HAP-1 (cell line): ENCODE data around the gene COX7B2.

Source experiments
- DNase-seq, 2 experiments: peaks; one replicate each; pipeline ENCODE4 v3.0.0-alpha.2; 2016 to 2020; ENCODE audit warnings: low spot score in 2 of 2
- H3K27me3 ChIP-seq: fragments of 250-450 bp; sonication (Bioruptor Pico); 2 replicates; pipeline ENCODE4 v1.5.1; 2020; ENCODE audit warnings: low read depth, mild to moderate bottlenecking, moderate library complexity
- H3K36me3 ChIP-seq: fragments of 250-450 bp; sonication (Bioruptor Pico); replicated peaks from 2 replicates; pipeline ENCODE4 v1.5.1; 2020; ENCODE audit warnings: mild to moderate bottlenecking
- H3K4me1 ChIP-seq: fragments of 250-450 bp; sonication (Bioruptor Pico); 2 replicates; pipeline ENCODE4 v1.5.1; 2020; ENCODE audit warnings: mild to moderate bottlenecking
- H3K4me3 ChIP-seq: fragments of 250-450 bp; sonication (Bioruptor Pico); 2 replicates; pipeline ENCODE4 v1.5.1; 2020; ENCODE audit warnings: mild to moderate bottlenecking, moderate library complexity
- H3K9me3 ChIP-seq: fragments of 250-450 bp; sonication (Bioruptor Pico); 2 replicates; pipeline ENCODE4 v1.5.1; 2020; ENCODE audit warnings: mild to moderate bottlenecking, moderate library complexity
- in situ Hi-C: fragments of 300-500 bp; cut with MboI; formaldehyde crosslinking; loops from 3 replicates; pipeline ENCODE4 v1.14.3; 2020; ENCODE audit warnings: low sequenced_read_pairs, inconsistent platforms, mixed read lengths

COX7B2 gene

DNA sequence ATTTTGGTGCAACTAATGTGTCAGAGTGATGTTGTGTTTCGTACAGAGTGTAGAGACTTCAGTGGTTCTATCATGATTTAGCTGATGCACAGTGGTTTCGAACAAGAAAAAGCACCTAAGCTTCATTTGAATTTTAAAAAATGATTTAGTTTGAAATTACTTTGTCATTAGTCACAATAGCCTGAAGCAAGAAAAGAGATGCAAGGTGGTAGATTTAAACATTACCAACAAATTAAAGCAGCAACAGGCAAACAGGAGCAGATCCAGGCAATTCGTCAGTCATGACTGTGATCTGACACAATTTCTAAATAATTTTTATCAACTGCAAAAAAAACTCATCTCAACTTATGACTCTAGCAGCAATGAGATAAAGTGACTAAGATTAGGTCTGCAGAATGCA, 24.6 kb upstream of the COX7B2 start:
- H3K4me1 ChIP-seq = no peaks in the 10 kb centered on the region
- no peaks in the 10 kb centered on the region for H3K9me3 ChIP-seq
- DNase-seq = no peak
- no peaks in the 10 kb centered on the region for H3K36me3 ChIP-seq
- no peak overlapping the region for H3K4me3 ChIP-seq
- peaks cover 5% of the 10 kb centered on the region; the same call in 1 of the 2 replicates for H3K27me3 ChIP-seq
- in situ Hi-C loops = no loop called here

DNA sequence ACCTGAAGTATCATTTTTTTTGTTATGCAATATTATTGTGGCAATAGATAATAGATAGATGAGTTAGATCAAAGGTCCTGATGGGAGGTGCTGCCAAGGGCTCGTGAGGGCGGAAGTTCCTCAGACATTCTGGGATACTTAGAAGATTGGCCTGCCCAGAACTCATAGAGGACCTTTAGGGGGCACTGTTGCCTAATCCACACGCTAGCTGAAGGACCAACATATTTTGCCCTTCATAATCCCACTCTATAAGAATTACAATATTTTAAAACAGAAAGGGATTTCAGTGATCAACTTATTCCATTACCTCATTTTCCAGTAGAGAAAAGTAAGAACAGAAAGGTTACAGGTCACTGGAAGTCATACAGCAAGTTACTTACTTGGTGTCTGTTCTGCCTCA, 22.9 kb upstream of the COX7B2 start:
- DNase-seq = peak; percentile 27 to 52
- Histone ChIP-seq H3K27me3 (peaks cover 12% of the 10 kb centered on the region), H3K4me1 (no peaks in the 10 kb centered on the region), H3K9me3 (no peaks in the 10 kb centered on the region), H3K4me3 (no peak overlapping the region), H3K36me3 (no peaks in the 10 kb centered on the region)
- in situ Hi-C loops = no loop called here

DNA sequence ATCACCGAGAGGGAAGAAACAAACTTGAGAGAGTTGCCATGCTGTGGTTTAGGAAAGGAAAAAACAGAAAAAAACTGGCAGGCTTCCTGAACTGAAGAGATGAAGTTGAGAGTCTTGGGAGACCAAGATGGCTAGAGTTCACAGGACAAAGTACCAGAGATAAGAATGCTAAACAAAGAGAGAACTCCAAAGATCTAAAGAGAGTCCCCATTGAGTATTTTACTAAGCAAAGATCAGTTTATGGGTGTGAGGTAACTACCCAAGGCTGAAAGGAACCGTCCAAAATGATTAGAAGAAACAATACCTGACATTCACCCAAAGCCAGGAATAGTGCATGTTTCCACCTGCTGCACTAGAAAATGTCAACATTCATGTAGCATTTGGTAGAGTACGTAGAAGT, 21.8 kb upstream of the COX7B2 start:
- Histone ChIP-seq H3K9me3 (no peaks in the 10 kb centered on the region), H3K4me1 (no peaks in the 10 kb centered on the region), H3K36me3 (no peaks in the 10 kb centered on the region), H3K27me3 (peaks cover 20% of the 10 kb centered on the region), H3K4me3 (no peak overlapping the region)
- in situ Hi-C loops = no loop called here
- DNase-seq = no peak

DNA sequence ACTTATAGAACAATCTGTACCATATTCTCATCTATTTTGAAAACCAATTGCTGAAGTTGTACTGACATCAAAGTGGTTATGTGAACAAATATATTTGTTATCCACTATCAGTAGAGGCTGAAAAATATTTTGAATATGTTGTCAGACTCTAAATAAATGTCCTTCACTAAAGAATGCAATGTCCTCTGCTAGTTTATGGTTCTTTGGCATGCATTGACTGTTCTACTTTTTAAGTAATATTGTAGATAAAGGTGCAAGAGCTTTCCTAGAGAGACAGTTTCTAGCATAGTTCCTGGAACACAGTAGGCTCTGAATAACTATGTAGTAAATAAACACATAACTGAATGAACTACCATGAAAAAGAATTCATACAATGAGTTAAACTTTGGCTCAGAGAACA, 18.2 kb upstream of the COX7B2 start:
- in situ Hi-C loops = no loop called here

DNA sequence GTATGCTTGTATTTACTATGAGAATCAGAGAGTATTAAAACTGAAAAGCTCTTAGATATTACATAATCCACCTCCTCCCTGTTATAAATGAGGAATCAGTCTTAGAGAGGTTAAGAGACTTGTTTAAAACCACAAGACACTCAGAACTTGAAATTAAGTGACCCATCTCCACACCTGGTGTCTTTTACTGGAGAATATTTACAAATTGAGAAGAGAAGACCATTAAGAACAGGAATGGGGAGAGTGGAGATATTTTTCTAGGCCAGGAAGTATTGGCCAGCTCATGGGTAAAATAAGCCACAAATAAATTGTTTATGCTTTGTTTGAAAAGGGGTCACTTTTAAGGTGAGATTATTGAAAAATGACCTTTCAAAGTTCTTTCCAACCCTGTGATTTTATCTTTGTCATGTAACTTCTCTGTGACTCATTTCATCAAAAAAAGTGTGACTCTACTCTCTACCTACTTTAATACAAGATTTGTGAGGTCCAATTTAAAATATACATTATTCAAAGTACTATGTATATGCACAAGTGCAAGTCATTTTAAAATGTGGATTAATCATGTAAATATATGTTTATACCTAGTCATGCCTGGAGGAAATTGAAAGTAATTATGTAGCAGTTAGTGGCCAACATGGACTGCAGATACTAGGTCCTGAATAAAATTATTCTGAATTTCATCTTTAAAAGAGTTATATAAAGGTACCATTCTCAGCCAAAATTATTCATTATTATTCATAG, 15.9 kb upstream of the COX7B2 start:
- Histone ChIP-seq H3K4me3 (no peak overlapping the region), H3K27me3 (peaks cover 16% of the 10 kb centered on the region), H3K4me1 (no peaks in the 10 kb centered on the region), H3K36me3 (no peaks in the 10 kb centered on the region), H3K9me3 (no peaks in the 10 kb centered on the region)
- in situ Hi-C loops = no loop called here
- DNase-seq = no peak

More for the DNA sequence above, 18.2 kb upstream of the COX7B2 start:
- Histone ChIP-seq H3K4me3 (no peak overlapping the region), H3K36me3 (no peaks in the 10 kb centered on the region), H3K4me1 (no peaks in the 10 kb centered on the region), H3K27me3 (peaks cover 16% of the 10 kb centered on the region), H3K9me3 (no peaks in the 10 kb centered on the region)
- DNase-seq = no peak

DNA sequence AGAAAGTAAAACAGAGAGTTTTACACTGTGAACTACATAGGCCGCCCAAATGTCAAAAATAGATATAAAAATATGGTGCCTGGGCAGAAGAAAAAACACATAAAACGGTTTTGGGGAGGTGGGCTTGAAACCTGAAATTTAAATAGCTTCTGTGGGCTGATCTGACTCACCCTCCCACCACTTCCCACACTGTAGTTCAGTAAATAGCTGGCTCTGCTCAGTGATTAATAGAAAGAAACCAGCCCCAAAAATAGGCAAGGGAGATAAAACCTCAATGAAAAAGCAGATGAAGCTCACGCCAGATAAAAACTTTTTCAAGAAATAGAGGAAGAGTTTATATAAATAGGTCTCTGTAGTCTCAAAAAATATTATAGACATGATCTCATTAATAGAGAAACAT, 13.2 kb upstream of the COX7B2 start:
- Histone ChIP-seq H3K27me3 (peaks cover 11% of the 10 kb centered on the region), H3K36me3 (no peaks in the 10 kb centered on the region), H3K4me1 (no peaks in the 10 kb centered on the region), H3K9me3 (no peaks in the 10 kb centered on the region), H3K4me3 (no peak overlapping the region)
- in situ Hi-C loops = no loop called here
- DNase-seq = no peak

DNA sequence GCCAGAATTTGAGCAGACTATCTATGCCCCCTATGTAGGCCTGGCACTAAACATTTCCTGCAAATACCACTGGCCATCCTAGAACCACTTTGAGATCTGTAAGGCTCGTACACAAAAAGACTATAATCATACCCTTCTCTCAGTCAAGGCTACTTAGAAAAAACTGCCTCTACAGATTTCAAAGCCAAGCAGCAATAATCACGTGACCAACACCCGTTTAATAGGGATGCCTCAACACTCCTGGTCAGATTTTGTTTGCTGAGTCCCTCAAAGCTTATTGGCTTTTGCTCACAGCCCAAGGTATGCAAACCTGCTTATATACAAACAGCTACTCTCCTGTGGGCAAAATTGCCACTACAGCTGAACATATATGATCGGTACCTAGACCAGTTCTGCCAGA, 897 bp downstream of the COX7B2 start:
- in situ Hi-C loops = no loop called here
- Histone ChIP-seq H3K4me3 (no peak overlapping the region), H3K27me3 (no peaks in the 10 kb centered on the region), H3K4me1 (no peaks in the 10 kb centered on the region), H3K9me3 (no peaks in the 10 kb centered on the region), H3K36me3 (no peaks in the 10 kb centered on the region)
- DNase-seq = no peak

DNA sequence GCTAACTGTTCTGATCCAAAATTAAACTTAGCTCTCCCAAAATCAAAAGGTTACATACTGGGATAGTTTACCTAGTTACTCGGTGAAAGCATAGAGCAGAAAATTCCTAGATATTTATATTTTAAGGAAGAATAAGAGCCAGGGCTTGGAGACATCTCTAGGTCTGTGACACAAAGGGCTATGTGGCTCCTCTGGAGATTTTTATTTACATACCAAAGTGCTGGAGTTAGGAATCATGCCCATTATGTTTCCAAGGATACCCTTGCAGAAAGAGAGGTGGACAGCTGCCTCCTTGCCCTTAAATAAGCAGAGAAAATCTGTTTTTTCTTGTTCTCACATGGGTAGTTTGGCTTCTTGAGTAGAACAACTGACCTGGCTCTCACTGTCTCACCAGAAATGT, 9.0 kb downstream of the COX7B2 start:
- Histone ChIP-seq H3K9me3 (no peaks in the 10 kb centered on the region), H3K4me3 (no peak overlapping the region), H3K27me3 (no peaks in the 10 kb centered on the region; the same call in 1 of the 2 replicates), H3K4me1 (no peaks in the 10 kb centered on the region), H3K36me3 (no peaks in the 10 kb centered on the region)
- in situ Hi-C loops = no loop called here
- no peak for DNase-seq

DNA sequence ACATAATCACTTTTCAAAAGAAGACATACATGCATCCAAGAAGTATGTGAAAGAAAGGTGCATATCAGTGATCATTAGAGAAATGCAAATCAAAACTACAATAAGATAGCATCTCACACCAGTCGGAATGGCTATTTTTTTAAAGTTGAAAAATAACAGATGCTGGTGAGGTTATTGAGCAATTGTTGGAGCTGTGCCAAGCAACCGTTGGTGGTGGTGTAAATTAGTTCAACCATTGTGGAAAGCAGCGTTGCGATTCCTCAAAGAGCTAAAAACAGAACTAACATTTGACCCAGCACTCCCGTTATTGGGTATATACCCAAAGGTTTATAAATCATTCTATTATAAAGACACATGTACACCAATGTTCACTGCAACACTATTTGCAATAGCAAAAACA, 14.2 kb downstream of the COX7B2 start:
- in situ Hi-C loops = no loop called here
- Histone ChIP-seq H3K4me3 (no peak overlapping the region), H3K4me1 (no peaks in the 10 kb centered on the region), H3K9me3 (no peaks in the 10 kb centered on the region), H3K36me3 (no peaks in the 10 kb centered on the region), H3K27me3 (no peaks in the 10 kb centered on the region; the same call in 1 of the 2 replicates)
- no peak for DNase-seq

DNA sequence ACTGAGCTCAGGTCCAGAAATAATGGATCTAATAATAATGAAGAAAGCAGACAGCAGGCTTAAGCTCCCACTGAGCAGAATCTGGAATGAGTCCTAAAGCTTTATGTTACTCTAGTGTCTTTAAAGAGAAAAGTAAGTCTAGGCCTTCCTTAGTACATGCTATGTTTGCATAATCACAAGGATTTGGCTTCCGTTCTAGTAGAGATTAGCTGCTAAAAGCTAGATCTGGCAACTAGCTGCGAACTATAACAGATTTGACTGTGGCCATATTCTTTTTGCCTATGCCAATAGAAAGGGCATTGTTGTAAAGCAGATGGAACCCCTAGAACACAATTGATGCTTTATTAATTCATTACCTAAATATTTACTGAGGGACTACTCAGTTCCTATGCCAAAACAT, 19.0 kb downstream of the COX7B2 start:
- no peaks in the 10 kb centered on the region for H3K9me3 ChIP-seq
- DNase-seq = no peak
- no peak overlapping the region for H3K4me3 ChIP-seq
- H3K4me1 ChIP-seq = no peaks in the 10 kb centered on the region
- in situ Hi-C loops = no loop called here
- H3K27me3 ChIP-seq = no peaks in the 10 kb centered on the region; the same call in 1 of the 2 replicates
- no peaks in the 10 kb centered on the region for H3K36me3 ChIP-seq

DNA sequence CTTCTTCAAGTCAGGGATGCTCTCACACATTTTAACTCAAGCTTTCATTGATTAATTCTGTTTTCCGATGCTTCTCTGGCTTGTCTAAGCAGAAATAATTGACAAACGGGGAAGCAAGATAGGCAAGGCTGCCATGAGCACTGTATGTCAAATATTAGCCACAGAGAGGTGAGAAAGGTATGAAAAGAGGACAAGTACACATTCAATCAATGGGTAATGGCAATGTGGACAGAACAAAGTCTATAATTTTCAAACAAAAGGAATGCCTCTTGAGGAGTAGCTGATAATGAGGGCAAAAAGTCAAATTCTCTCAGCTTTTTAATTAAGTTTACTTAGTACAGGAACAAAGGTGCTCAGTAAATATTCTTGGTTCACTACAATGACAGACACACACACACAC, 19.6 kb downstream of the COX7B2 start:
- in situ Hi-C loops = no loop called here
- Histone ChIP-seq H3K4me3 (no peak overlapping the region), H3K36me3 (no peaks in the 10 kb centered on the region), H3K9me3 (no peaks in the 10 kb centered on the region), H3K4me1 (no peaks in the 10 kb centered on the region), H3K27me3 (no peaks in the 10 kb centered on the region)
- no peak for DNase-seq

DNA sequence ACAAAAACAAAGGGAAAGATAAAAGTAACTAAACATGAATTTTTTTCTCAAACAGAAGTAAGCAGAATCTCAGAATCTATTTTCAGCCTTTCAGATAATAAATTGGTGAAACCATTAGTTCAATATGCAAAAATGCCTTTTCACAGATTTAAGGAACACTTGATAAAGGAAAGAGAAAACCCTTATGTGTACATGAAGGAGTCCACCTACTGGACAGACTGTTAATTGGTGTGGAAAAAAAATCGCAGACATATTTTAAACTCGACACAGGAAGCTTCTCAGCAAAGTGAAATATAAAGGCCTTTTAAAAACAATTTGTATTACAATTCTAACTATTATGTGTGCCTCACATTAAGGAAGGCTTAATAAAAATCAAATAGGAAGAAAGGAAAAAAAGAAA, 22.3 kb downstream of the COX7B2 start:
- Histone ChIP-seq H3K4me3 (no peak overlapping the region), H3K27me3 (no peaks in the 10 kb centered on the region), H3K4me1 (no peaks in the 10 kb centered on the region), H3K9me3 (no peaks in the 10 kb centered on the region), H3K36me3 (no peaks in the 10 kb centered on the region)
- DNase-seq = peak in 1 of 2 experiments; percentile 8
- in situ Hi-C loops = no loop called here

DNA sequence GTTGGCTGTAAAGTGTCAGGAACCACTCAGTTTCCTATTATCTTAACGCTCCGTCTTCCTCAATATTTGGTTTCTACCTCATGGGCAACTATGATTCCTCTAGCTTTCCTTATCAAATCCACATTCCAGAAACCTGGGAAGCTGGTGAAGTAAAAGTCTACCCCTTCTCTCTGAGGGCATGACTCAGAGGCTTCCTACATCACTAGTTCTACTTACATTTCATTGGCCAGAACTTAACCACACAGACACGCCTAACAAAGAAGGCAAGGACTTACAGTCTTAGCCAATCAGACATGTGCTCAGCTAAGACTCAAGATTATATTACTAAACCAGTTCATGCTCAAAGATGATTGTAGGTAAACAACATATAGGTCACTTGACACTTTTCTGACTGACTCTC, 30.4 kb downstream of the COX7B2 start:
- no peaks in the 10 kb centered on the region for H3K9me3 ChIP-seq
- in situ Hi-C loops = no loop called here
- H3K4me3 ChIP-seq = no peak overlapping the region
- no peaks in the 10 kb centered on the region; the same call in 1 of the 2 replicates for H3K27me3 ChIP-seq
- no peaks in the 10 kb centered on the region for H3K4me1 ChIP-seq
- H3K36me3 ChIP-seq = no peaks in the 10 kb centered on the region
- no peak for DNase-seq

DNA sequence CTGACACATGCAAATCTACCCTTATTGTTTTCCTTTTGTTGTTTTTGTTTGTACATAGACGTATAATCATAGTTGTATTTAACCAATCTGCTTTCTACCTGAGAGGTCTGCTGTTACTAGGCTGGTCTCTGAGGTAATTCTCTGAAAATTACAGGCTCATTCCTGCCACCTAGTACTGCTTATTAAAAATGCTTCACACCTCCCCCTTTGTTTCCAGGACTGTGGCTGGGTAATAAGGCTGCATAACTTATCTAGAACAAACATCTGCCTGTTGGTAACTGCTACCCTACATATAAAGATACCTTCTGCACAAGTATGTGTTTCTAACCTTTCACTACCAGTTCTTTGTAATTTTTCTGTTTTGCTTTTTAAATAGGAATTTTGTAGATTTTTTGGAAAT, 34.2 kb downstream of the COX7B2 start:
- in situ Hi-C loops = no loop called here
- Histone ChIP-seq H3K9me3 (no peaks in the 10 kb centered on the region), H3K27me3 (no peaks in the 10 kb centered on the region; the same call in 1 of the 2 replicates), H3K4me1 (no peaks in the 10 kb centered on the region), H3K36me3 (no peaks in the 10 kb centered on the region), H3K4me3 (no peak overlapping the region)
- no peak for DNase-seq

DNA sequence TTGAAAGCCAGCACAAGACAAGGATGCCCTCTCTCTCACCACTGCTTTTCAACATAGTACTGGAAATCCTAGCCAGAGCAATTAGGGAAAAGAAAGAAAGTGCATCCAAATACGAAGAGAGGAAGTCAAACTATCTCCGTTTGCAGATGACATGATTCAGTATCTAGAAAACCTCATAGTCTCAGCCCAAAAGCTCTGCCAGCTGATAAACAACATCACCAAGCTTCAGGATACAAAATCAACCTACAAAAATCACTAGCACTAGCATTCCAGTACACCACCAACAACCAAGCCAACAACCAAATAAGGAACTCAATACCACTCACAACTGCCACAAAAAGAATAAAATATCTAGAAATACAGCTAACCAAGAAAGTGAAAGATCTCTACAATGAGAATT, 38.6 kb downstream of the COX7B2 start:
- Histone ChIP-seq H3K9me3 (no peaks in the 10 kb centered on the region), H3K36me3 (no peaks in the 10 kb centered on the region), H3K27me3 (no peaks in the 10 kb centered on the region), H3K4me3 (no peak overlapping the region), H3K4me1 (no peaks in the 10 kb centered on the region)
- no peak for DNase-seq
- in situ Hi-C loops = no loop called here
